Liver (tissue), 9 donors: Measurements from ENCODE around the gene PARD3B. TPM values are rescaled to one million over a fixed set of nuclear protein-coding genes. Genes with fewer than 3 reads are reported as not detected.

Source experiments
- DNase-seq: peaks from one replicate; pipeline ENCODE4 v3.0.0-alpha.2; 2017; ENCODE audit warnings: low spot score
- H3K27ac ChIP-seq, 2 donors: one replicate each; pipeline ENCODE4 v1.7.0; 2013; ENCODE audit warnings: inconsistent platforms in 2 of 2, low read length in 2 of 2, control low read depth in 1 of 2, low read depth in 1 of 2, mild to moderate bottlenecking in 1 of 2
- H3K27me3 ChIP-seq, 4 donors: one replicate each; pipeline versions ENCODE4 v1.6.1 to v1.7.0; 2013; ENCODE audit warnings: low read length in 3 of 4, inconsistent platforms in 1 of 4, mild to moderate bottlenecking in 1 of 4, moderate library complexity in 1 of 4; ENCODE audit not compliant: control insufficient read depth in 4 of 4, insufficient read depth in 4 of 4
- H3K36me3 ChIP-seq, 4 donors: one replicate each; pipeline versions ENCODE4 v1.6.1 to v1.7.0; 2013; ENCODE audit warnings: low read length in 3 of 4, mild to moderate bottlenecking in 3 of 4, low read depth in 1 of 4, moderate library complexity in 1 of 4; ENCODE audit not compliant: control insufficient read depth in 4 of 4, insufficient read depth in 3 of 4
- H3K4me1 ChIP-seq, 4 donors: one replicate each; pipeline versions ENCODE4 v1.6.1 to v1.7.0; 2013; ENCODE audit warnings: low read length in 3 of 4, mild to moderate bottlenecking in 3 of 4, moderate library complexity in 1 of 4; ENCODE audit not compliant: control insufficient read depth in 4 of 4, insufficient read depth in 4 of 4
- H3K4me3 ChIP-seq, 3 donors: one replicate each; pipeline versions ENCODE4 v1.6.1 to v1.7.0; 2013; ENCODE audit warnings: low read length in 3 of 3, control low read depth in 1 of 3, low read depth in 1 of 3, mild to moderate bottlenecking in 1 of 3
- H3K9ac ChIP-seq, 2 donors: one replicate each; pipeline ENCODE4 v1.7.0; 2013; ENCODE audit warnings: low read length in 2 of 2, mild to moderate bottlenecking in 2 of 2, moderate library complexity in 2 of 2, control low read depth in 1 of 2, low read depth in 1 of 2
- H3K9me3 ChIP-seq, 4 donors: one replicate each; pipeline versions ENCODE4 v1.6.1 to v1.7.0; 2013; ENCODE audit warnings: low read length in 3 of 4; ENCODE audit not compliant: control insufficient read depth in 4 of 4
- CTCF ChIP-seq: fragments of 150-350 bp; IDR thresholded peaks from 2 replicates; pipeline ENCODE4 v1.5.1; 2017; ENCODE audit warnings: improper control_type of control experiment, low read depth, low read length; ENCODE audit not compliant: missing input control
- EGR1 ChIP-seq, 2 donors: IDR thresholded peaks; 2 replicates each; pipeline ENCODE4 v1.6.1; 2016 to 2018; ENCODE audit warnings: antibody characterized with exemption in 2 of 2, low read depth in 2 of 2
- FOXA1 ChIP-seq: IDR thresholded peaks from 2 replicates; pipeline ENCODE4 v1.6.1; 2016; ENCODE audit warnings: antibody characterized with exemption
- FOXA2 ChIP-seq: IDR thresholded peaks from 2 replicates; pipeline ENCODE4 v1.6.1; 2016; ENCODE audit warnings: antibody characterized with exemption
- GABPA ChIP-seq, 2 donors: IDR thresholded peaks in 1 of 2; conservative IDR thresholded peaks in 1 of 2; 2 replicates each; pipeline ENCODE4 v1.6.1; 2016; ENCODE audit warnings: antibody characterized with exemption in 2 of 2, mild to moderate bottlenecking in 1 of 2, moderate library complexity in 1 of 2
- HNF4A ChIP-seq, 2 donors: conservative IDR thresholded peaks; 2 replicates each; pipeline ENCODE4 v1.6.1; 2016; ENCODE audit warnings: antibody characterized with exemption in 2 of 2, mild to moderate bottlenecking in 2 of 2
- HNF4G ChIP-seq: IDR thresholded peaks from 2 replicates; pipeline ENCODE4 v1.6.1; 2016; ENCODE audit warnings: antibody characterized with exemption
- JUND ChIP-seq, 2 donors: IDR thresholded peaks; 2 replicates each; pipeline ENCODE4 v1.6.1; 2016; ENCODE audit warnings: antibody characterized with exemption in 2 of 2
- MAX ChIP-seq: IDR thresholded peaks from 2 replicates; pipeline ENCODE4 v1.6.1; 2016; ENCODE audit warnings: antibody characterized with exemption
- NR2F2 ChIP-seq: IDR thresholded peaks from 2 replicates; pipeline ENCODE4 v1.6.1; 2016; ENCODE audit warnings: antibody characterized with exemption
- RAD21 ChIP-seq, 2 donors: IDR thresholded peaks; 2 replicates each; pipeline ENCODE4 v1.6.1; 2016; ENCODE audit warnings: antibody characterized with exemption in 2 of 2, mild to moderate bottlenecking in 2 of 2
- REST ChIP-seq: IDR thresholded peaks from 2 replicates; pipeline ENCODE4 v1.6.1; 2016; ENCODE audit warnings: antibody characterized with exemption, mild to moderate bottlenecking
- RXRA ChIP-seq, 2 donors: IDR thresholded peaks; 2 replicates each; pipeline ENCODE4 v1.6.1; 2017 to 2018; ENCODE audit warnings: antibody characterized with exemption in 2 of 2, mild to moderate bottlenecking in 1 of 2
- SP1 ChIP-seq: IDR thresholded peaks from 2 replicates; pipeline ENCODE4 v1.6.1; 2018; ENCODE audit warnings: antibody characterized with exemption, mild to moderate bottlenecking
- WGBS: extraction: QIAGEN DNeasy Blood & Tissue Kit; methylation state at CpG from one replicate; pipeline ENCODE4 v1.1.7; 2013; 5-methylcytosine and 5-hydroxymethylcytosine counted together
- polyA plus RNA-seq, 2 donors: library from polyadenylated mRNA; stranded (reverse) in 1 of 2; unstranded in 1 of 2; fragments of 200-250 nt in 1 of 2; fragments of >200 nt in 1 of 2; fragmentation: Nextera tagmentation in 1 of 2; extraction: Ambion mirVana in 1 of 2; gene quantifications; one replicate each; pipeline versions ENCODE4 v1.2.1 to v1.2.3, GENCODE V29; 2013 to 2015
- total RNA-seq, 2 donors: library from RNA; depleted of rRNA; stranded (reverse); fragments of >200 nt; gene quantifications; one replicate each; pipeline ENCODE4 v1.2.3, GENCODE V29; 2014
- TF ChIP-seq, protein P1 (sequence below): IDR thresholded peaks from 2 replicates; pipeline ENCODE4 v1.6.1; 2016; ENCODE audit warnings: antibody characterized with exemption
- donor health status: healthy.
- donor health status: healthy.
- donor health status: healthy.
- donor health status: healthy.
- donor health status: healthy.

The PARD3B gene
- total and polyA plus RNA-seq, 4 donors = 1.1 to 10.3 (median 3.7) TPM

GRCh38 chr2:205531072-205531471 lies 985.8 kb downstream of the PARD3B start:
- no peaks in the 10 kb centered on the region for H3K4me1 ChIP-seq
- no peak overlapping the region for H3K4me3 ChIP-seq
- H3K9ac ChIP-seq = no peak overlapping the region
- 85% methylated on average over 2 of the region's 2 CpGs for WGBS
- H3K27ac ChIP-seq = no peak overlapping the region
- H3K9me3 ChIP-seq = no peaks in the 10 kb centered on the region
- no peaks in the 10 kb centered on the region for H3K27me3 ChIP-seq
- no peaks in the 10 kb centered on the region for H3K36me3 ChIP-seq
- no peak for DNase-seq
- TF ChIP-seq RXRA (IDR thresholded peaks at IDR 0.05) (no peak), JUND (IDR thresholded peaks at IDR 0.05) (no peak), HNF4G (no peak), FOXA2 (no peak), FOXA1 (no peak), REST (no peak), MAX (no peak), SP1 (no peak), HNF4A (conservative IDR thresholded peaks at IDR 0.05) (no peak), CTCF (no peak)

- H3K9ac ChIP-seq = no peak overlapping the region
- no peak for DNase-seq
- H3K36me3 ChIP-seq = no peaks in the 10 kb centered on the region
- TF ChIP-seq, protein P1, sequence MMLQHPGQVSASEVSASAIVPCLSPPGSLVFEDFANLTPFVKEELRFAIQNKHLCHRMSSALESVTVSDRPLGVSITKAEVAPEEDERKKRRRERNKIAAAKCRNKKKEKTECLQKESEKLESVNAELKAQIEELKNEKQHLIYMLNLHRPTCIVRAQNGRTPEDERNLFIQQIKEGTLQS = no peak
- TF ChIP-seq EGR1 (IDR thresholded peaks at IDR 0.05; ENCODE audit: low read depth in 2 of 2) = no peak
- no peak for TF ChIP-seq FOXA2
- no peak for TF ChIP-seq NR2F2
- TF ChIP-seq JUND (IDR thresholded peaks at IDR 0.05) = no peak
- no peak for TF ChIP-seq FOXA1
- TF ChIP-seq REST = no peak
- no peak for TF ChIP-seq SP1
- TF ChIP-seq CTCF = no peak
- TF ChIP-seq RXRA (IDR thresholded peaks at IDR 0.05) = no peak
- TF ChIP-seq HNF4A (conservative IDR thresholded peaks at IDR 0.05) = no peak
- TF ChIP-seq GABPA (IDR thresholded peaks at IDR 0.05 in 1 of 2, conservative IDR thresholded peaks at IDR 0.05 in 1 of 2) = no peak
- TF ChIP-seq HNF4G = no peak
- TF ChIP-seq MAX = no peak
- no peak for TF ChIP-seq RAD21 (IDR thresholded peaks at IDR 0.05)
- WGBS = 96% methylated on average over 9 of the region's 9 CpGs
- H3K4me1 ChIP-seq = no peaks in the 10 kb centered on the region
- H3K27ac ChIP-seq = no peak overlapping the region
- H3K27me3 ChIP-seq = no peaks in the 10 kb centered on the region
- H3K4me3 ChIP-seq = no peak overlapping the region
- no peaks in the 10 kb centered on the region for H3K9me3 ChIP-seq
Measured at GRCh38 chr2:205531489-205532148, 986.3 kb downstream of the PARD3B start.
